ENCODE results near the gene BMP7. TPM values are rescaled to one million over a fixed set of nuclear protein-coding genes. Genes with fewer than 3 reads are reported as not detected.

The BMP7 gene
- not detected for total RNA-seq

DNA sequence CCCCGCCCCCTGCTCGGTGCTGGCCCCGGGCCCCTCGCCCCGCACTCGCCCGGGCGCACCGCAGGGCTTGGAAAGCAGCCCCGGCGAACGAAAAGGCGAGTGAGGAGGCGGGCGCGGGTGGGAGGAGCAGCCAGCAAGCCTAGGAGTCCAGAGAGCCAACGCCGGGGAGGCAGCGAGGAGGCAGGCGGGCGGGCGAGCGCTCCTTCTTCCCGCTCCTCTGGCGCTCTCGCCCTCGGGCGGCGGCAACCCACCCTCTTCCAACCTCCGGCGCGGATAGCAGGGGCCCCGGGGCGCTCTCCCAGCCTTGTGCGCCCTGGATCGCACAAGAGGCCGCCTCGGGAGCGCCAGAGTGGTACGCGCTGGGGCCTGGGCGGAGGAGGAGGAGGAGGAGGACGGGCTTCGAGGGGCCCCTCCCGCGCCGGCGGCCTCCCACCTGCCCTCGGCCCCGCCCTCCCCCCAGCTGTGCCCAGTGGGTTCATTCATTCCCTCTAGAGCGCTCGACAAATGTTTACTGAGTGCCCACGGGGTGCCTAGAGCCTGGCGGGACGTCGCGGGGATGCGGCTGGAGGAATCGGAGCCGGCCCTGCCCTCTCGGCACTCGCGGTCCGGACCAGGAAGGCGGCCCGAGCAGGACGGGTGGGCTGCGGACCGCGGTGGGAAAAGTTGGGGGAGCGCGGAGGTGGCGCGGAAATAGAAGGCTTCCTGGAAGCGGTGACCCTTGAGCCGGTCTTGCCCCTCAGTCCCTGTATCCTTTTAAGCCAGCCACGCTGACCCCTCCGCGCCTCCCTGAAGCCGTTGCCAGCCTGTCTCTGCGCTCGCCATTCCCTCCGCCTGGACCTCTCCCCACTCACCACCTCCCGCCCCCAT is at the start of gene BMP7:
BMP7 (minus strand) TSS at position 351 of the 867 bp plus-strand sequence. CDS start 519 bp downstream, outside the sequence.
- Mint-ChIP-seq H3K27me3 (peaks cover 77% of the 10 kb centered on the region), H3K4me3 (no peak within 1 kb of the TSS), H3K9me3 (no peaks in the 10 kb centered on the region), H3K4me1 (no peaks in the 10 kb centered on the region), H3K27ac (no peak within 1 kb of the TSS), H3K36me3 (no peaks in the 10 kb centered on the region)
- DNase-seq: peak; percentile 34
- ATAC-seq (ENCODE audit: low read depth): no peak
- POLR2A ChIA-PET: no interaction called here

DNA sequence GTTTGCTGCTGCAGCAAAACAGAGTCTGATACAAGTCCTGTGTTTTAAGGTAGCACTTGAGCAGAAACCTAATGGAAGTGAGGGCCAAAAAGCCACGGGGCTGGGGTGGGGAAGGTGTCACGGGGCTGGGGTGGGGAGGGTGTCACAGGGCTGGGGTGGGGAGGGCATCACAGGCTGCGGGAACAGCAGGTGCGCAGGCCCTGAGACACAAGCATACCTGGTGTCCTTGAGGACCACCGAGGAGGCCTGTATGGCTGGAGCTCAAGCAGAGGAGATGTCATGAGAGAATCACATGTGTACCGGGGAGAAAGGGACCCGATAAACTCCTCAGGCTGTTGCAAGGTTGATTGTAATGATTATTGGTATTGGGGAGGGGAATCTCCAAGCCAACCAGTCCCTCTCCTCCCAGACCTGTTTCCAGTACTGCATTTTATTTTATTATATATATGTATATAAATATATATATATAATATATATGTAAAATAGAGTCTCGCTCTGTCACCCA is 49.6 kb upstream of the BMP7 start:
- no peaks in the 10 kb centered on the region for H3K9me3 Mint-ChIP-seq
- H3K27me3 Mint-ChIP-seq: peaks cover 11% of the 10 kb centered on the region
- no peaks in the 10 kb centered on the region for H3K4me1 Mint-ChIP-seq
- H3K36me3 Mint-ChIP-seq: no peaks in the 10 kb centered on the region
- no peak for DNase-seq
- no peak overlapping the region for H3K27ac Mint-ChIP-seq
- no peak for ATAC-seq (ENCODE audit: low read depth)
- no peak overlapping the region for H3K4me3 Mint-ChIP-seq
- POLR2A ChIA-PET: no interaction called here

- Mint-ChIP-seq H3K4me3 (no peak overlapping the region), H3K9me3 (no peaks in the 10 kb centered on the region), H3K27ac (no peak overlapping the region), H3K36me3 (no peaks in the 10 kb centered on the region), H3K4me1 (no peaks in the 10 kb centered on the region), H3K27me3 (peaks cover 10% of the 10 kb centered on the region)
- no peak for ATAC-seq (ENCODE audit: low read depth)
- DNase-seq: no peak
- POLR2A ChIA-PET: no interaction called here
Observed at GRCh38 chr20:57315083-57315975, 48.9 kb upstream of the BMP7 start.

DNA sequence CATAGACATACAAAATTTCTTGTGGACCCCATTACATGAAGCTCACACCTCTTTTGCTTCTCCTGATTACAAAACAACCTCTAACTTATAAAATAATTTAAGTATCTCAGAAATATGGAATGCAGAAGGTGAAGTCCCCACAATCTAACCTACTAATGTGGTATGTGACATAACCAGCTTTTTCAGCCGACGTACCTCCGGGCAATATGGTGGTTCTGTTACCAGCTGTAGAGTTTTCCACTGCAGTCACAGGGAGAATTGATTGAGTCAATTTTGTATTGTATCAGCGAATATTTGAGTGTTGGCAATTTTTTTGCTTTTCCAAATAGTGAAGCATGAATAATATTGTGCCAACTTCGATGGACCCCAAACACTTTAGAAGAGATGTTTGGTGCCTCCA is 47.5 kb upstream of the BMP7 start:
- no peaks in the 10 kb centered on the region for H3K9me3 Mint-ChIP-seq
- no peak overlapping the region for H3K4me3 Mint-ChIP-seq
- no peak overlapping the region for H3K27ac Mint-ChIP-seq
- no peaks in the 10 kb centered on the region for H3K36me3 Mint-ChIP-seq
- peaks cover 7% of the 10 kb centered on the region for H3K27me3 Mint-ChIP-seq
- POLR2A ChIA-PET: no interaction called here
- DNase-seq: no peak
- ATAC-seq (ENCODE audit: low read depth): no peak
- no peaks in the 10 kb centered on the region for H3K4me1 Mint-ChIP-seq

- H3K27ac Mint-ChIP-seq: no peak overlapping the region
- no peaks in the 10 kb centered on the region for H3K36me3 Mint-ChIP-seq
- POLR2A ChIA-PET: no interaction called here
- H3K9me3 Mint-ChIP-seq: no peaks in the 10 kb centered on the region
- H3K27me3 Mint-ChIP-seq: peaks cover 7% of the 10 kb centered on the region
- no peaks in the 10 kb centered on the region for H3K4me1 Mint-ChIP-seq
- no peak for ATAC-seq (ENCODE audit: low read depth)
- H3K4me3 Mint-ChIP-seq: no peak overlapping the region
- no peak for DNase-seq
Observed at GRCh38 chr20:57313230-57313629, 46.8 kb upstream of the BMP7 start.

- no peaks in the 10 kb centered on the region for H3K36me3 Mint-ChIP-seq
Observed at GRCh38 chr20:57312138-57312537, 45.7 kb upstream of the BMP7 start.

GRCh38 chr20:57310821-57311514 is 44.5 kb upstream of the BMP7 start:
- Mint-ChIP-seq H3K36me3 (no peaks in the 10 kb centered on the region), H3K9me3 (no peaks in the 10 kb centered on the region), H3K4me3 (no peak overlapping the region), H3K4me1 (no peaks in the 10 kb centered on the region), H3K27ac (no peak overlapping the region), H3K27me3 (peaks cover 10% of the 10 kb centered on the region)
- DNase-seq (no peak), ATAC-seq (ENCODE audit: low read depth) (no peak)
- POLR2A ChIA-PET: no interaction called here

More at GRCh38 chr20:57312138-57312537, 45.7 kb upstream of the BMP7 start:
- Mint-ChIP-seq H3K4me1 (no peaks in the 10 kb centered on the region), H3K4me3 (no peak overlapping the region), H3K9me3 (no peaks in the 10 kb centered on the region), H3K27me3 (peaks cover 10% of the 10 kb centered on the region), H3K27ac (no peak overlapping the region)
- POLR2A ChIA-PET: no interaction called here
- DNase-seq (no peak), ATAC-seq (ENCODE audit: low read depth) (no peak)

DNA sequence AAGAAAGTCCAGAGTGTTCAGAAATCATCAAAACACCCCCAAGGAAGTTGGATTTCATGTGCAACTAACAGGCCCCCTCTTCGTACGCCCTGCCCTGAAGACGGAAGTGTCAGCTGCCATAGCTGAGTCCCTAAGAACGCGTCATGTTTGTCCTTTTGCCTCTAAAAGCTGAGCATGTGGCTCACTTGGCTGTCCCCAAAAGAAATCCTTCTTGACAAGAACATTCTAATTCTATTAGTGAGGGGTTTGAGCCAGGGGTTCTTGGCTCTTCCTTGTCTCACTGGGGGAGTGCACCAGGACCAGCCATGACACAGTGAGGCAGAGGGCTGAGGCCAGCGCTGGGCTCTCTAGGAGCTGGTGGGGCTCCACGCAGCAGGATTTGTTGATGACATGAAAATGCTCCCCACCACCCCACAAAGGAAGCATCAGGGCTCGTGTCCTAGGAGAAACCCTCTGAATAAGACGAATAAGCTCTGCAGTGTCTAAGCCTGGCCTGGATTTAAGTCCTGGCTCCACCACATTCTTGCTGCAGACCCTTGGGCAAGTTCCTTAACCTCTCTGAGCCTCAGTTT is 43.2 kb upstream of the BMP7 start:
- no peaks in the 10 kb centered on the region for H3K36me3 Mint-ChIP-seq
- H3K9me3 Mint-ChIP-seq: no peaks in the 10 kb centered on the region
- POLR2A ChIA-PET: no interaction called here
- peaks cover 9% of the 10 kb centered on the region for H3K27me3 Mint-ChIP-seq
- H3K4me1 Mint-ChIP-seq: no peaks in the 10 kb centered on the region
- H3K4me3 Mint-ChIP-seq: no peak overlapping the region
- no peak overlapping the region for H3K27ac Mint-ChIP-seq
- ATAC-seq (ENCODE audit: low read depth): no peak
- DNase-seq: no peak

DNA sequence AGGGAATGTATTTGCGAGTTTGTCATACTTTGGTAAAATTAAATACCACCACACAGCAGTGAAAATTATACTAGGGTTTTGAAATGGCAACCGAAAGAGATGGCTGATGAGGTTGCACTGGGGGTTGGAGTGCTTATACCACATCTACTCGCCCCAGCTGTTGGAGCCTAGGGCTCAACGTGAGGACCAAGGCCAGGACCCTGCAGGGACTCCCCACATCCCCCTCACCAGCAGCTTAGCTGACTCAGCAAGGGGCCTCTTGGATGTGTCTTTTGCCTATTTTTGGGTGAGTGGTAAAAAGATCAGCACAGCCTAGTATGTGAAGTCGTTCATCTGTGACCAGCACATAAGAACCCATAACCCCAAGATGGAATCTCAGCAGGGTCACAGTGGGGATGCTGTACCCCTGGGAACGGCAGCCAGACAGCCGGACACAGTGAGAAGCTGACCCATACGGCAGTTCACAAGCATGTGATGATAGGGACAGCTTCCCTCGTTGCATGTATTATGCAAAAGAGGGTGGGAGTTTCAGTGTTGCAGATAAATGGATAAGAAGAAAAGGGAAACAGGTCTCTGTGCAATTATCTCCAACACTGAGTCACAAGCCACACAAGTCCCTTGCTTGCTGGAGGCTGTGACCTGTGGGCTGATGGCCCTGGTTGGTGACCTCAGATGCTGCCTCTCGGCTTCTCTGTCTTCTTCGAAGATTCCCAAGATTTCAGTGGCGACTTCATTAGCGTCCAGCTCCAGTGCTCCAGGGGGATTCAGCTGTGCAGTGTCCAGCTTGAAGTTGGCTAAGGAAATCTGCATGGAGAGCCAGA is 42.2 kb upstream of the BMP7 start:
- DNase-seq (no peak), ATAC-seq (ENCODE audit: low read depth) (no peak)
- H3K27me3 Mint-ChIP-seq: peaks cover 5% of the 10 kb centered on the region
- H3K36me3 Mint-ChIP-seq: no peaks in the 10 kb centered on the region
- H3K27ac Mint-ChIP-seq: no peak overlapping the region
- H3K4me3 Mint-ChIP-seq: no peak overlapping the region
- POLR2A ChIA-PET: no interaction called here
- no peaks in the 10 kb centered on the region for H3K9me3 Mint-ChIP-seq
- no peaks in the 10 kb centered on the region for H3K4me1 Mint-ChIP-seq

GRCh38 chr20:57306747-57307146 is 40.3 kb upstream of the BMP7 start:
- Mint-ChIP-seq H3K36me3 (no peaks in the 10 kb centered on the region), H3K27me3 (peaks cover 5% of the 10 kb centered on the region), H3K9me3 (no peaks in the 10 kb centered on the region), H3K27ac (no peak overlapping the region), H3K4me3 (no peak overlapping the region), H3K4me1 (no peaks in the 10 kb centered on the region)
- POLR2A ChIA-PET: no interaction called here
- DNase-seq: no peak
- no peak for ATAC-seq (ENCODE audit: low read depth)

DNA sequence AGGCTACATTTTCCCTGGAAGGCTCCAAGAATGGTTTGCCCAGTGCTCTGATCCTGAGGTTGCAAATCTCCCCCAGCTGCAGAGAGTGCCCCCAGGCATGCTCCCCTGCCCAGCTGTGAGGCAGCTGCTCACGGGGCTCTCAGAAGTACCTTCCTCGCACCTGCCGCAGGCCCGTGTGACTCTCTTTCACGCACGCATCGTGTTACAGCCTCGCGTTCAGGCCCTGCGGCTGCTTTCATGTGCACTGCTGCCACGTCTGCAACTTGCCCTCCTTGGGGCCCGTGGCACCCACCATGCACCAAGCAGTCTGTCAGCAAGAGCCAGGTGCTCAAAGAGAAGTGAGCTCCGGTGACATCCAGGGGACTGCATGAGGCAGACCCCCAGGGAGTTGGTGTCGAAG is 34.6 kb upstream of the BMP7 start:
- DNase-seq (no peak), ATAC-seq (ENCODE audit: low read depth) (no peak)
- Mint-ChIP-seq H3K27me3 (peaks cover 3% of the 10 kb centered on the region), H3K36me3 (no peaks in the 10 kb centered on the region), H3K27ac (no peak overlapping the region), H3K4me1 (no peaks in the 10 kb centered on the region), H3K4me3 (no peak overlapping the region), H3K9me3 (no peaks in the 10 kb centered on the region)
- POLR2A ChIA-PET: no interaction called here

DNA sequence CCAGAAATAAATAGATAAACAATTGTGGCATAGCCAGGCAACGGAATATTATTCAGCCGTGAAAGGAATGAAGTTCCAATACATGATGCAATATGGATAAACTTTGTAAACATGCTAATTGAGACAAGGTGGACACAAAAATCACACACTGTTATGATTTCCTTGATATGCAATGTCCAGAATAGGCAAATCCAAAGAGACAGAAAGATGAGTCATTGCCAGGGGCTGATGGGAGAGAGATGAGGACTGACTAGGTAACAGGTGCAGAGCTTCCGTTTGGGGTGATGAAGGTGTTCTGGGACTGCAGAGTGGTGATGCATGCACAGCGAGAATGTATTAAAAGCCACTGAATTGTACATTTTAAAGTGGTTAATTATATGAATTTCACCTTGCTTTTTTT is 32.0 kb upstream of the BMP7 start:
- H3K9me3 Mint-ChIP-seq: no peaks in the 10 kb centered on the region
- no peaks in the 10 kb centered on the region for H3K36me3 Mint-ChIP-seq
- H3K27me3 Mint-ChIP-seq: peaks cover 11% of the 10 kb centered on the region
- DNase-seq (no peak), ATAC-seq (ENCODE audit: low read depth) (no peak)
- POLR2A ChIA-PET: no interaction called here
- H3K27ac Mint-ChIP-seq: no peak overlapping the region
- no peak overlapping the region for H3K4me3 Mint-ChIP-seq
- no peaks in the 10 kb centered on the region for H3K4me1 Mint-ChIP-seq
